Hematopoietic multipotent progenitor cell treated with erythropoietin and hydrocortisone succinate and interleukin-3 and kit ligand, for 6 days (in vitro differentiated cells): Measurements from ENCODE around the gene HINFP.

Experiments
- DNase-seq: peaks from one replicate; pipeline ENCODE4 v3.0.0-alpha.2; 2015

The HINFP gene, protein sequence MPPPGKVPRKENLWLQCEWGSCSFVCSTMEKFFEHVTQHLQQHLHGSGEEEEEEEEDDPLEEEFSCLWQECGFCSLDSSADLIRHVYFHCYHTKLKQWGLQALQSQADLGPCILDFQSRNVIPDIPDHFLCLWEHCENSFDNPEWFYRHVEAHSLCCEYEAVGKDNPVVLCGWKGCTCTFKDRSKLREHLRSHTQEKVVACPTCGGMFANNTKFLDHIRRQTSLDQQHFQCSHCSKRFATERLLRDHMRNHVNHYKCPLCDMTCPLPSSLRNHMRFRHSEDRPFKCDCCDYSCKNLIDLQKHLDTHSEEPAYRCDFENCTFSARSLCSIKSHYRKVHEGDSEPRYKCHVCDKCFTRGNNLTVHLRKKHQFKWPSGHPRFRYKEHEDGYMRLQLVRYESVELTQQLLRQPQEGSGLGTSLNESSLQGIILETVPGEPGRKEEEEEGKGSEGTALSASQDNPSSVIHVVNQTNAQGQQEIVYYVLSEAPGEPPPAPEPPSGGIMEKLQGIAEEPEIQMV

DNA sequence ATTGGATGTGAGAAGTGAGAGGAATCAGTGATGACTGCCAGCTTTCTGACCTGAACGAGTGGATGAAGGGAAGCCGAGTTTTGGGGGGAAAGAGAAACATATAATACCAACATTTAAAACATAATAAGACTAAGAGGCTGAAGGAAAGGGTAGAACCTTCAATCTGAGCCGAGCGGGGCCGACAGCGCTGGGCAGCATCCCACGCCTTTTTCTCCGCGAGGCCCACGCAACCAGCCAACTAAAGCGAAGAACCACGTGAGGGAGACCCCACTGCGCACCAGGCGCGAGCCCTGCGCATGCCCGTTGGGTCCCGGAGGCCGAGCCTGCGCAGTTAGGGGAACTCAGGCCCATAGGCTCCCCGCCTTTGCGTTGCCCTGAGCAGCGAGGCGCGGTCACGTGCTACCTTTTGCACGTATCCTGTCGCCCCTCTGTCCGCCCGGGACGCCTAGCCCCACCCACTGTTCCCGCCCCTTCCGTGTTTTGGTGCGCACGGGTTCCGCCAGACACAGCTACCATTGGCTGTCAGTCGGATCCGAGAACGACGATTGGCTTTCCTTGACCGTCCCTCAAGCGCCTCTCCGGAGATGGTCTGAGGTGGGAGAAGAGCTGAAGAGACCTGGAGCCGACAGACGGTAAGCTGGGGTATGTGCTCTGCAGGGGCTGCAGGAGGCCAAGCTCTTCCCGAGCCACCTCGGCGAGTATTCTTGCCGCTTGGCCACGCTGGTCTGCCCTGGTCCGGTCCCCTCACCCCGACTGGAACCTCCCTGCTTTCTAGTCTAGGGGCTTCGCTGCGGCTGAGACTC is at the start of gene HINFP:
HINFP (plus strand) TSS at position 573 of the 803 bp plus-strand sequence. CDS start 5,365 bp downstream, outside the sequence.
- peak; percentile 99 for DNase-seq

GRCh38 chr11:119077839-119078238 is 43.5 kb upstream of the HINFP start:
- no peak for DNase-seq

DNA sequence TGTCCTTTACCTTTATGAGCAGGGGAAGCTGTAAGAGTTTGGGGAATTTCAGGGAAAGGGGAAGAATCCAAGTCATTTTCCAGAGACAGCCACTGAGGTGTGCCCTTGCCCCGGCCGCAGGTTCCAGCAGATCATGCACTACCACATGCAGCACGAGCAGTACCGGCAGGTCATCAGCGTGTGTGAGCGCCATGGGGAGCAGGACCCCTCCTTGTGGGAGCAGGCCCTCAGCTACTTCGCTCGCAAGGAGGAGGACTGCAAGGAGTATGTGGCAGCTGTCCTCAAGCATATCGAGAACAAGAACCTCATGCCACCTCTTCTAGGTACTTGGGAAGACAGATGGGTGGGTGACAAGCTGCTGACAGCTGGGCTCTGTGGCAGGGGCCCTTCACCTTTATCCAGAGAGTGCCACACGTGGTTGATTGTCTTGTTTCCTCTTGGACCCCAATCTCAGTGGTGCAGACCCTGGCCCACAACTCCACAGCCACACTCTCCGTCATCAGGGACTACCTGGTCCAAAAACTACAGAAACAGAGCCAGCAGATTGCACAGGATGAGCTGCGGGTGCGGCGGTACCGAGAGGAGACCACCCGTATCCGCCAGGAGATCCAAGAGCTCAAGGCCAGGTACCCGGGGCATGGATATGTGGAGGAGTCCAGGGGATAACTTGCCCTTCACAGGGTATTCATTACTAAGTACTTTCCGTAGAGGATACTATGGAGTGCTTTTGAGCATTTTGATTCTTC is 42.5 kb upstream of the HINFP start:
- DNase-seq: no peak

DNA sequence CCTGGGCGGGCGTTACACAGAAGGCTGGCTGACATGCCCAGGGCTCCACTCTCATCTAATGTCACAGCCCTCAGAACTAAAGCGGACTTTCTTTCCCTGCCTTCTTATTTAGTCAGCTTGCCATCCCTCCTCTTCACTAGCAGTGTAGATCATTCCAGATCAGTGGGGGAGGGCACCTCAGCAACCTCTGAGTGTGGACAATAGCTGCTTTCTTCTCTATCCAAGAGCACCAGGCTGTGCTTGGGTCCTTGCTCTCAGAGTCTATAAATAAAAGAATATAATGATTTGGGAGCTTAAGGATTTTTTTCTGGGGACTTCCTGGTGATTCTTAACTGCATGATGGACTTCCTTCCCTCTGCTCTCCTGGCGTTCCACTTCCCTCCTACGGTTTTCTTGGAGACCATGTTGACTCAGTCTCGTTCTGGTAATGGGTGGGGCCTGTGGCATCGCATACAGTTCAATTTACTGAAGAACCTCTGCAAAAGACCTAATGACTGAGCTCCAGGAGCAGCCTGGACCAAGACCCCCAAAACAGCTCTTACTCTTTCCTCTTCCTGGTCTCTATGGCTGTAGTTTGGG is 39.6 kb upstream of the HINFP start:
- no peak for DNase-seq

DNA sequence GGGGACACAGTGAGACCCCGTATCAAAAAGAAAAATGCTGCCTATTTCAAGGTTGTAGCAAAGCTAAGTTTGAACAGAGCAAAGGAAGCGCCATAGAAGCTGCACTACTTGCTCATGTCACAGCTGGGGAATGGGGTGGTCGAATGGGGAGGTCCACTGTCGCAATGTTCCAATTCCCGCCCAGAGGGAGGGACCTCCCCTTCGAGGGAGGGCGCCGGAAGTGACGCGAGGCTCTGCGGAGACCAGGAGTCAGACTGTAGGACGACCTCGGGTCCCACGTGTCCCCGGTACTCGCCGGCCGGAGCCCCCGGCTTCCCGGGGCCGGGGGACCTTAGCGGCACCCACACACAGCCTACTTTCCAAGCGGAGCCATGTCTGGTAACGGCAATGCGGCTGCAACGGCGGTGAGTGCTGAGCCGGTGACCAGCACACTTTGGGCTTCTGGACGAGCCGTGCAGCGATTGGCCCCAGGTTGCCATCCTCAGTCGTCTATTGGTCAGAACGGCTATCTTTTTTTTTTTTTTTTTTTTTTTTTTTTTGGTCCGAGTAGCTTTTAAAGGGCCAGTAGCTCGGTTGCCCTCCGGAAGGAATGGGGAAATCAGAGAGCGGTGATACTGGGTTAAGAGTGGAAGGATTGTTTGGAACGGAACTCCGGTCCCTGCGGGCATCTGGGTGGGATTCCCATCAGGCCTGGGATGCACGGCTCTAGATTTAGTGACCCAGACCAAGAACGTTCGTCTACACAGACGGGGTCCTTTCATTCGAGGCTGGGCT is 36.5 kb upstream of the HINFP start, which contains the start of gene HMBS:
HMBS (plus strand) TSS at position 219 of the 774 bp plus-strand sequence; CDS start at position 372, 153 bp downstream.
- DNase-seq: peak; percentile 97

- DNase-seq: peak; percentile 91
Observed at GRCh38 chr11:119085437-119085847, 35.9 kb upstream of the HINFP start.

GRCh38 chr11:119087123-119087522 is 34.3 kb upstream of the HINFP start:
- peak; percentile 75 for DNase-seq

- DNase-seq: peak; percentile 98
Observed at GRCh38 chr11:119087747-119088241, 33.6 kb upstream of the HINFP start.

DNA sequence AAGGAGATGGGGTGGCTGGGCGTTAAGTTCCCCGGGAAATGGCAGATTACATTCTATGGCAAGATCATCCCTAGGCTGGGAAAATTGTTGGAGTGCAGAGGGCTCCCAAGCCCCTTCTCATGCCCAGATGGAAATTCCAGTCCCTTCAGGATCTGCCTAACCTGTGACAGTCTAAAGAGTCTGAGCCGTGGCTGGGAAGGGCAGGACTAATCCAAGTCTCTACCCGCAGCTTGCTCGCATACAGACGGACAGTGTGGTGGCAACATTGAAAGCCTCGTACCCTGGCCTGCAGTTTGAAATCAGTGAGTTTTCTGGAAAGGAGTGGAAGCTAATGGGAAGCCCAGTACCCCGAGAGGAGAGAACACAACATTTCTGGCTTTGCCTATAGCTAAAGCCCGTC is 33.0 kb upstream of the HINFP start:
- no peak for DNase-seq

DNA sequence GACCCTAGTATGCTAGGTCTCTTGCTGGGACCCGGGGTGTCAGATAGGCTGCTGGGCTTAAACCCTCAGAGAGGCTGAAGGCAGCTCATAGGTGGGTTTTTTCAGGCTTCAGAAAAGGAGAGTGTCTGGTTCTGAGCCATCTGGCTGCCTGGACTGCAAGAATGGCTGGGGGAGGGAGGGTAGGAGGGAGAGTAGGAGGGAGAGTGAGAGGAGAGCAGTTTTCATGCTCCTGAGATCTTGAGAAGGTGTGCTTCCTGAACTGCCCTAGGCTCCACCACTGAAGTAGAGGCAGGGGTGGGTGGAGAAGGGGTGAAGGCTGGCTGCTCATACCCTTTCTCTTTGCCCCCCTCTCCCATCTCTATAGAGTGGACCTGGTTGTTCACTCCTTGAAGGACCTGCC is 32.1 kb upstream of the HINFP start:
- DNase-seq: peak; percentile 43

DNA sequence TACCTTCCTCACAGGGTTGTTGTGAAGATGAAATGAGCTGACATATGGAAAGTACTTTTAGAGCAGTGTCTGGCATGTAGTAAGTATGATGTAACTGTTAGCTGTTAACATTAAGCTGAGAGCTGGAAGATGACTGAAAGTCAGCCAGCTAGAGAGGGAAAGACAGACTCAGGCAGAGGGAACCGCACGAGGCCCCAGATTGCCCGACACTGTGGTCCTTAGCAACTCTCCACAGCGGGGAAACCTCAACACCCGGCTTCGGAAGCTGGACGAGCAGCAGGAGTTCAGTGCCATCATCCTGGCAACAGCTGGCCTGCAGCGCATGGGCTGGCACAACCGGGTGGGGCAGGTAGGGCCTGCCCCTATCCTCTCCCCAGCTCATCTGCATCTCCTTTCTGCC is 30.2 kb upstream of the HINFP start:
- DNase-seq: peak; percentile 25

- peak; percentile 67 for DNase-seq
Observed at GRCh38 chr11:119091966-119092879, 29.2 kb upstream of the HINFP start.

- peak; percentile 56 for DNase-seq
Observed at GRCh38 chr11:119092880-119093842, 28.2 kb upstream of the HINFP start.

DNA sequence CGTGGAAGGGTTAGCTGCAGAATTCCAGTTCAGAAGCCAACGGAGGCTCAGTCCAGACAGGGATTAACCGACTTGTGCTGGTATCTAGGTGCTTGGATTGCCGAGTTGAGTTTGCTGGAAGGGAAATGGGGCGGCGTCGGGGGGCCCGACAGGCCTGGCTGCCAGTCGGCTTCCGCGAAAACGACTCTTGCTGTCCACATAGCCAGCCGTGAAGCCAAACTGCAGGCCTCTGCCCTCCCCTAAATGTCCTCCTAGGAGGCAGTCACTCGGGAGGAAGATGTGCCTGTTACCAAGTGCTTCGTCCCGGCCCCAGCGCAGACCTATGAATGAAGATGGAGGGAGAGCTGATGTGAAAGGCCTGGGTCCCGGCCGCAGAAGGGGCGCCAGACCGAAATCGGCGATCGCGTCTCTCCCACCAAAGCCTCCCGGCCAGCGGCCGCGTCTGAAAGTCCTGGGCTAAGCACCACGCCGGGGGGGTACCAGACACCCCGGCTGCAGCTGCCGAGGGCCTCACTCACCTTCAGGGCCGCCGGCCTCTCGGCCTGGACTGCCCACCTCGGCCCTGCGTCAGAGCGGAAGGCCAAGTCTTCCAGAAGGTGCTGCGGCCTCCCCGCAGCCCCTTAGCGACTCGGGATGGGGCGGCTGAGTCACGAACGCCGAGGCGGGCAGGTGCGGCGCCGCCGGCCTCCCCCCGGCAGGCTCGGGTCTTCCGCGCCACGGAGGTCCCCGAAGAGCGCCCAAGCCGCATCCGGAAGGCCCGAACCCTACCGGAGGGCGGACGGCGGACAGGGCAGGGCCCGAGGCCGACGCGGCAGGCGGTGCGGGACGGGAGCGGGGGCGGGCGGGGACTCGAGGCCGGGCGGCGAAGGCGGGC is 27.2 kb upstream of the HINFP start:
- DNase-seq: peak; percentile 69

DNA sequence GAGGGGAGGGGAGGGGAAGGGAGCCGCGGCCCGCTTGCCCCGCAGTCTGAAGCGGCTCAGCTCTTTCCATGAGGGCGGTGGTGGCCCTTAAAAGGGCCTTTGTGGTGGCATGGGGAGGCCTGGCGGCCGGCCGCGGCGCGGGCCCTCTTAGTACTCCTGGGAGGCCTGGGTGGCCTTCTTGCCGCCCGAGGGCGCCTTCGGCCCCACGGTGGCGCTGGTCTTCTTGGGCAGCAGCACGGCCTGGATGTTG is 26.6 kb upstream of the HINFP start:
- DNase-seq: peak; percentile 79

- DNase-seq: peak; percentile 100
Observed at GRCh38 chr11:119095066-119095880, 26.1 kb upstream of the HINFP start.

DNA sequence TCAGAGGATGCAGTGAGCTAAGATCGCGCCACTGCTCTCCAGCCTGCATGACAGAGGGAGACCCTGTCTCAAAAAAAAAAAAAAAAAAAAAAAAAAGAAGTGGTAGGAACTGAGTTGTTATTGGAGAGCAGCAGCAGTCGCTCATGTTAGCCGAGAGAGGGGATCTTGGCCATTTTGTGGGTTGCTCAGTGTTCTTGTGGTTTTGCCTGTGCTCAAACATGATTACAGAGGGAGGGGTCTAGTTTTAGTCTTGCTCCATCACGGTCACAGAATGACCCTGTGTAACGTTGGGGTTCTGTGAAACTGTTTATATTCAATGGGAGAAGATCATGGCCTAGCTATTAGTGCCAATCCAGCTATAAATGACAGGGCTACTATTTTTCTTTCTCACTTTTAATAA is 21.7 kb upstream of the HINFP start:
- DNase-seq: peak; percentile 87
